Endothelial cell of umbilical vein (primary cell): ENCODE data around the gene KATNAL2. TPM values are rescaled to one million over a fixed set of nuclear protein-coding genes. Genes with fewer than 3 reads are reported as not detected.

ENCODE experiments used
- BruUV-seq: library from RNA; stranded (reverse); fragments of 400-500 nt; replicated peaks from 2 replicates; lab custom pipeline; 2021; lab: Mats Ljungman, UMichigan
- CTCF ChIA-PET: fragments of 300-600, 350-600 bp; sonication (Branson Sonifier 250); formaldehyde crosslinking; loops from one replicate; lab custom pipeline; 2021; ENCODE audit warnings: antibody characterized with exemption, inconsistent platforms; lab: Charles Lee
- POLR2A ChIA-PET: fragments of 300-600, 350-600 bp; sonication (Branson Sonifier 250); formaldehyde crosslinking; loops from one replicate; lab custom pipeline; 2021; ENCODE audit warnings: antibody characterized with exemption, inconsistent platforms; lab: Charles Lee
- DNase-seq: peaks from one replicate; pipeline ENCODE4 v3.0.0-alpha.2; 2011; ENCODE audit warnings: low read depth, low spot score
- FAIRE-seq: peaks from 2 replicates; lab custom pipeline; 2011; peaks lifted over from hg19 to GRCh38; lab: Jason Lieb, UNC
- H2AFZ ChIP-seq: 2 replicates; pipeline ENCODE4 v1.6.0; 2012; ENCODE audit warnings: low read depth, low read length, control low read depth, inconsistent platforms
- H3K27ac ChIP-seq: 2 replicates; pipeline ENCODE4 v1.5.1; 2011; ENCODE audit warnings: low read depth, mild to moderate bottlenecking, control low read depth, low read length, moderate library complexity; ENCODE audit not compliant: insufficient read depth
- H3K27me3 ChIP-seq, 2 experiments: 2 replicates each; pipeline versions ENCODE4 v1.6.0 to v1.6.1; 2011; ENCODE audit warnings: low read length in 2 of 2, mixed read lengths in 1 of 2; ENCODE audit not compliant: control insufficient read depth in 2 of 2, insufficient read depth in 2 of 2
- H3K36me3 ChIP-seq, 2 experiments: 2 replicates in 1 of 2; 3 replicates in 1 of 2; pipeline ENCODE4 v1.5.1; 2011; ENCODE audit warnings: low read length in 2 of 2, mild to moderate bottlenecking in 1 of 2, moderate library complexity in 1 of 2; ENCODE audit not compliant: control insufficient read depth in 2 of 2, insufficient read depth in 2 of 2; ENCODE audit errors: extremely low read depth in 1 of 2
- H3K4me1 ChIP-seq: 3 replicates; pipeline ENCODE4 v1.5.1; 2011; ENCODE audit warnings: mild to moderate bottlenecking, low read length; ENCODE audit not compliant: control insufficient read depth, insufficient read depth; ENCODE audit errors: extremely low read depth
- H3K4me2 ChIP-seq: 2 replicates; pipeline ENCODE4 v1.6.1; 2011; ENCODE audit warnings: low read length, control low read depth, mixed read lengths; ENCODE audit not compliant: insufficient read depth
- H3K4me3 ChIP-seq, 3 experiments: fragments of 200-600 bp in 1 of 3; sonication (generic), shearing (Covaris generic) in 1 of 3; replicated peaks in 1 of 3; 2 replicates each; pipeline ENCODE4 v1.5.1; 2011 to 2016; ENCODE audit warnings: control low read depth in 3 of 3, low read length in 3 of 3, mild to moderate bottlenecking in 2 of 3, inconsistent platforms in 1 of 3, low read depth in 1 of 3, moderate library complexity in 1 of 3; ENCODE audit not compliant: insufficient read depth in 1 of 3
- H3K79me2 ChIP-seq: 2 replicates; pipeline ENCODE4 v1.6.0; 2012; ENCODE audit warnings: low read length, inconsistent platforms; ENCODE audit not compliant: control insufficient read depth, insufficient read depth
- H3K9ac ChIP-seq: replicated peaks from 2 replicates; pipeline ENCODE3; 2011; ENCODE audit warnings: low read length, control low read depth; ENCODE audit not compliant: insufficient read depth; ENCODE audit errors: extremely low read depth
- H3K9me1 ChIP-seq: replicated peaks from 3 replicates; pipeline ENCODE4 v1.6.0; 2011; ENCODE audit warnings: mild to moderate bottlenecking, low read length; ENCODE audit not compliant: control insufficient read depth, insufficient read depth; ENCODE audit errors: extremely low read depth
- H3K9me3 ChIP-seq: replicated peaks from 2 replicates; pipeline ENCODE4 v1.5.1; 2012; ENCODE audit warnings: low read length, inconsistent platforms; ENCODE audit not compliant: control insufficient read depth, insufficient read depth
- H4K20me1 ChIP-seq: replicated peaks from 2 replicates; pipeline ENCODE3; 2011; ENCODE audit warnings: mild to moderate bottlenecking, low read length; ENCODE audit not compliant: control insufficient read depth, insufficient read depth; ENCODE audit errors: extremely low read depth
- CTCF ChIP-seq, 2 donors: IDR thresholded peaks; 1 replicate in 1 of 2; 2 replicates in 1 of 2; pipeline ENCODE4 v1.5.1; 2011; ENCODE audit warnings: low read length in 2 of 2, mild to moderate bottlenecking in 2 of 2, moderate library complexity in 2 of 2, control low read depth in 1 of 2, inconsistent platforms in 1 of 2, low read depth in 1 of 2; ENCODE audit not compliant: insufficient read depth in 1 of 2; ENCODE audit errors: extremely low read depth in 1 of 2
- EZH2 ChIP-seq: IDR thresholded peaks from 2 replicates; pipeline ENCODE4 v1.6.1; 2012; ENCODE audit warnings: borderline replicate concordance, low read depth, mild to moderate bottlenecking, moderate library complexity, low read length, inconsistent platforms; ENCODE audit not compliant: severe bottlenecking
- GATA2 ChIP-seq: IDR thresholded peaks from 2 replicates; pipeline ENCODE4 v1.7.0; 2011; ENCODE audit warnings: low read depth, mild to moderate bottlenecking, moderate library complexity, mixed read lengths, low read length; ENCODE audit not compliant: insufficient read length, insufficient read depth
- POLR2A ChIP-seq: IDR thresholded peaks from 2 replicates; pipeline ENCODE4 v1.6.1; 2012; ENCODE audit warnings: low read depth, mild to moderate bottlenecking, control low read depth, low read length
- POLR2AphosphoS5 ChIP-seq: IDR thresholded peaks from 2 replicates; pipeline ENCODE4 v1.6.1; 2012; ENCODE audit warnings: low read depth, mild to moderate bottlenecking, control low read depth, low read length, moderate library complexity; ENCODE audit not compliant: insufficient read depth
- dilution Hi-C: fragments of 300-500 bp; cut with MboI; formaldehyde crosslinking; loops from one replicate; pipeline ENCODE4 v1.15.0; 2019; ENCODE audit warnings: low sequenced_read_pairs; ENCODE audit not compliant: extremely low pct_ligation_motif_present
- intact Hi-C: fragments of 100-400 bp; cut with micrococcal nuclease; formaldehyde crosslinking; loops from one replicate; pipeline ENCODE4 v1.10.0; 2022
- polyA plus RNA-seq, 4 experiments: library from polyadenylated mRNA; depleted of rRNA in 3 of 4; stranded (reverse) in 3 of 4; unstranded in 1 of 4; fragments of >200 nt; gene quantifications; 2 replicates each; pipeline versions ENCODE4 v1.2.1 to v1.2.3, GENCODE V29; 2011 to 2012; ENCODE audit warnings: missing spikeins in 1 of 4
- total RNA-seq: library from RNA; stranded (reverse); gene quantifications from 2 replicates; pipeline ENCODE4 v1.2.3, GENCODE V29; 2021

KATNAL2 gene
- total and polyA plus RNA-seq, 2 donors (not counting 3 experiments of a cell fraction or from before 2014, with no cell fraction given): 0.51 to 1.3 TPM

- dilution Hi-C loops (no loop called here), intact Hi-C loops (loop anchor here (1.0 kb wide), 2 partner anchors 155 to 699 kb away; no protein-coding TSS in a partner anchor)
- no peaks in the 10 kb centered on the region for H3K9me1 ChIP-seq
- H2AFZ ChIP-seq: no peak overlapping the region
- ChIA-PET POLR2A (no interaction called here), CTCF (interaction anchor here (0.7 to 3.6 kb wide), 14 partner anchors 9 to 706 kb away, joined by 3 to 55 read pairs (median 4); no protein-coding TSS in a partner anchor)
- H3K4me2 ChIP-seq: no peak overlapping the region
- TF ChIP-seq CTCF (IDR thresholded peaks at IDR 0.05; ENCODE audit: extremely low read depth in 1 of 2, insufficient read depth in 1 of 2, low read depth in 1 of 2, low read length in 2 of 2): peak; percentile 32 to 54
- TF ChIP-seq POLR2A: no peak
- TF ChIP-seq POLR2AphosphoS5: no peak
- no peak for TF ChIP-seq GATA2
- TF ChIP-seq EZH2: no peak
- H4K20me1 ChIP-seq: no peaks in the 10 kb centered on the region
- FAIRE-seq: peak; percentile 86
- peaks cover 0 to 3% of the 10 kb centered on the region in 2 experiments for H3K27me3 ChIP-seq
- H3K27ac ChIP-seq: no peak overlapping the region
- no peaks in the 10 kb centered on the region for H3K36me3 ChIP-seq
- DNase-seq: peak; percentile 51
- no peaks in the 10 kb centered on the region for H3K79me2 ChIP-seq
- no peak overlapping the region for H3K4me3 ChIP-seq
- H3K9ac ChIP-seq: no peak overlapping the region
- no TSS peak for BruUV-seq
- no peaks in the 10 kb centered on the region for H3K9me3 ChIP-seq
- no peaks in the 10 kb centered on the region for H3K4me1 ChIP-seq
These were observed 133.1 kb downstream of the KATNAL2 start for GRCh38 chr18:47050468-47050867.

- FAIRE-seq: no peak
These were observed 137.0 kb downstream of the KATNAL2 start for GRCh38 chr18:47054369-47054768.

More at GRCh38 chr18:47054369-47054768, 137.0 kb downstream of the KATNAL2 start:
- DNase-seq: no peak
- Histone ChIP-seq H3K36me3 (no peaks in the 10 kb centered on the region), H3K4me3 (no peak overlapping the region), H3K4me2 (no peak overlapping the region), H3K27me3 (peaks cover 0 to 3% of the 10 kb centered on the region in 2 experiments), H3K79me2 (no peaks in the 10 kb centered on the region), H3K9me1 (no peaks in the 10 kb centered on the region), H3K4me1 (no peaks in the 10 kb centered on the region), H3K9ac (no peak overlapping the region), H3K9me3 (no peaks in the 10 kb centered on the region), H4K20me1 (no peaks in the 10 kb centered on the region), H3K27ac (no peak overlapping the region), H2AFZ (no peak overlapping the region)
- ChIA-PET CTCF (interaction anchor here (0.9 to 3.0 kb wide), 3 partner anchors 151 to 702 kb away, joined by 3 to 8 read pairs (median 4); no protein-coding TSS in a partner anchor), POLR2A (no interaction called here)
- BruUV-seq: no TSS peak
- dilution Hi-C loops: no loop called here
- no peak for TF ChIP-seq GATA2
- intact Hi-C loops: no loop called here
